Germinal center (tissue), 1 donor: Measurements from ENCODE around the gene HTN1.
"Not testable (repeated sequence)": the region's sequence is repeated elsewhere in the genome, so short reads cannot be mapped to it uniquely, and the experiment has no call there.

Source experiments
- DNase-seq: peaks from one replicate; pipeline ENCODE4 v3.0.0; 2012; ENCODE audit warnings: mixed read lengths, low spot score

The HTN1 gene

DNA sequence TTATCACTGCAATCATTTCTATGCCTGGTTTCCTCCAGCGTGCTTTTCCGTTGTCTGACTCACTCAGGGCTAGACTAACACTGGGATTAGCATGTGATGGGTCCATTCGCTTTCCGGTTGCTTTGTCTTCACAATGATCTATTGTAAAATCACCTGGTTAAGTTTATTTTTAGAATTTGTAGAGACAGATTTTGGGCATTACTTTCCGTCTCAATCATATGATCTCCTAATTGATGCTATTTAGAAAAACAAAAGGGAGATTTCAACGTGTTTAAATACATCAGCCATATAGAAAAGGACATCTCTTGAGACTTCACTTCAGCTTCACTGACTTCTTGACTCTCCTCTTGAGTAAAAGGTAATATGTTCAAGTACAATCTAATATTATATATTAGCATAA lies at the start of gene HTN1:
HTN1 (plus strand) TSS at position 301 of the 400 bp plus-strand sequence. CDS start 2,639 bp downstream, outside the sequence.
- not testable (repeated sequence) for DNase-seq

- DNase-seq = no peak
Observed at GRCh38 chr4:70000711-70001110, 49.5 kb upstream of the HTN1 start.

DNA sequence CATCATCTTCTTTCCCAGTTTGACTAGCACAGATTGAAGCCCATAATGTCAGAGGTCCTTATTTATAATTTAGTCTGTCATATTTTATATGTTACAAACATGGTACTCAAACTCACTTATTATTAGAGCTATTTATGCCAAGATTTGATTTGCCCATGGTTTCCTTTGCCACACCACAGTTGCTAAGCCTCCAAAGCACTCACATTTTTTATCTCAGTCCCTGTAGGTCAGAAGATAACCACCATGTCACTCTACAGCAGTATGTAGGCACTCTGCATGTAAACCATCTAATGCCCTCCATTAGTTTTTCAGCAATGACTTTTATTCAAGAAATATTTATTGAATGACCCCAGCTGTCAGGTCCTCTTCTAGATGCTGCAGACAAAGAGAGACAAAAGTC lies 47.7 kb upstream of the HTN1 start:
- DNase-seq = no peak

DNA sequence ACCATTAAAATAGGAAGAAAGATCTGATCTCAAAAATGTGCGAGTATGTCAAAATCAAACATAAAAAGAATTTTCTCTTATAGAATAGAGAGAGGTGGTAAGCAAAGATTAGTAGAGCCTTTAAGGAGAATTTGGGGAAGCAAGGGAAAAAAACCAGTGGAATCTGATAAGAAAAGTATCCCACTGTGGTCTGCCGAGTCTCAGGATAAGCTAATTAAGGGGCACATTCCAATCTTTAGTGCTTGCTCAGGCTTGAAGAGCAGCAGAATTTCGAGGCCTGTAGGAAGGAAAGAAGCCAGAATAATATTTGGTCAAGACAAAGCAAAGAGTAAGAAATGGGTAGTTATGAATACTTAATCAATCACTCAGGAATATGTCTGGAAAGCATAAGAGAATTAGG lies 41.5 kb upstream of the HTN1 start:
- DNase-seq = no peak

- DNase-seq = not testable (repeated sequence)
Observed at GRCh38 chr4:70019006-70019405, 31.2 kb upstream of the HTN1 start.

DNA sequence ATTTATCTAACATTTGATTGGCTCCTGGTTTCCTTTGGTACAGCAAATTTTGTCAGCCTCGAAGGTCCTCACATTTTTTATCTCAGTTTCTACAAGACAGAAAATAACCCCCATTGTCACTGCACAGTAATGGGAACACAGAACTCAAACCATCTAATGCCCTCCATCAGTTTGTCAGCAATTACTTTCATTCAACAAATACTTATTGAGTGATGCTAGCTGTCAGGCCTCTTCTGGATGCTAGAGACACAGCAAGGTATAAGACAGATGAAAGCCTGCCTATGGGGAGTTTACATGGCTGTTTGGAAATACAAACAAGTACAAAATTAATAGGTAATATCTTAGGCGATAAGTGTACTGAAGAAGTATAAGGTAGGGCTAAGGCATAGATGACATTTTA lies 27.0 kb upstream of the HTN1 start:
- no peak for DNase-seq

DNA sequence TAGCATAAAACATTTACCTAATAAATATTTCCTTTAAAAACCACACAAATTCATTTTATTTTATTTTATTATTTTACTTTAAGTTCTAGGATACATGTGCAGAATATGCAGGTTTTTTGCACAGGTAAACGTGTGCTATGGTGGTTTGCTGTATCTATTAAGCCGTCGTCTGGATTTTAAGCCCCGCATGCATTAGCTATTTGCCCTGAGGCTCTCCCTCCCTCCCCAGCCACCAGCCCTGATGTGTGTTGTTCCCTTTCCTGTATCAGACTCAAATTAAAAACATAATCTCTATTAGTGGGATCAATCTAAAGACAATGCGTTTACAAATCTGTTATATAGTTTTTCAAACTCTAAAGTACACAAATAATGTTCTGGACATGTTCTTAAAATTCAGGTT lies 23.2 kb upstream of the HTN1 start:
- DNase-seq = no peak

DNA sequence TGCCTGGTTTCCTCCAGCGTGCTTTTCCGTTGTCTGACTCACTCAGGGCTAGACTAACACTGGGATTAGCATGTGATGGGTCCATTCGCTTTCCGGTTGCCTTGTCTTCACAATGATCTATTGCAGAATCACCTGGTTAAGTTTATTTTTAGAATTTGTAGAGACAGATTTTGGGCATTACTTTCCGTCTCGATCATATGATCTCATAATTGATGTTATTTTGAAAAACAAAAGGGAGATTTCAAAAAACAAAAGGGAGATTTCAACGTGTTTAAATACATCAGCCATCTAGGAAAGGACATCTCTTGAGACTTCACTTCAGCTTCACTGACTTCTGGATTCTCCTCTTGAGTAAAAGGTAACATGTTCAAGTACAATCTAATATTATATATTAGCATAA lies 22.1 kb upstream of the HTN1 start, which contains the start of gene HTN3:
HTN3 (plus strand) TSS at position 301 of the 400 bp plus-strand sequence. CDS start 2,282 bp downstream, outside the sequence.
- not testable (repeated sequence) for DNase-seq

DNA sequence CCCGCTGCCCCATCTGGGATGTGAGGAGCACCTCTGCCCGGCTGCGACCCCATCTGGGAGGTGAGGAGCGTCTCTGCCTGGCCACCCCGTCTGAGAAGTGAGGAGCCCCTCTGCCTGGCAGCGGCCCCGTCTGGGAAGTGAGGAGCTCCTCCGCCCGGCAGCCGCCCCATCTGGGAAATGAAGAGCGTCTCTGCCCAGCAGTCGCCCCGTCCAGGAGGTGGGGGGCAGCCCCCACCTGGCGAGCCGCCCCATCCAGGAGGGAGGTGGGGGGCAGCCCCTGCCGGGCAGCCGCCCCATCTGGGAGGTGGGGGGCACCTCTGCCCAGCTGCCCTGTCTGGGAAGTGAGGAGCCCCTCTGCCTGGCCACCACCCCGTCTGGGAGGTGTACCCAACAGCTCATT lies 12.7 kb upstream of the HTN1 start:
- DNase-seq = not testable (repeated sequence)

GRCh38 chr4:70039928-70040327 lies 10.3 kb upstream of the HTN1 start:
- not testable (repeated sequence) for DNase-seq

- DNase-seq = no peak
Observed at GRCh38 chr4:70041652-70042286, 8.5 kb upstream of the HTN1 start.

GRCh38 chr4:70056534-70056933 lies 6.3 kb downstream of the HTN1 start:
- DNase-seq = not testable (repeated sequence)

- no peak for DNase-seq
Observed at GRCh38 chr4:70057651-70058050, 7.4 kb downstream of the HTN1 start.

GRCh38 chr4:70059149-70059548 lies 8.9 kb downstream of the HTN1 start:
- DNase-seq = no peak

- no peak for DNase-seq
Observed at GRCh38 chr4:70062000-70062399, 11.8 kb downstream of the HTN1 start.

- no peak for DNase-seq
Observed at GRCh38 chr4:70080205-70080604, 30.0 kb downstream of the HTN1 start.

DNA sequence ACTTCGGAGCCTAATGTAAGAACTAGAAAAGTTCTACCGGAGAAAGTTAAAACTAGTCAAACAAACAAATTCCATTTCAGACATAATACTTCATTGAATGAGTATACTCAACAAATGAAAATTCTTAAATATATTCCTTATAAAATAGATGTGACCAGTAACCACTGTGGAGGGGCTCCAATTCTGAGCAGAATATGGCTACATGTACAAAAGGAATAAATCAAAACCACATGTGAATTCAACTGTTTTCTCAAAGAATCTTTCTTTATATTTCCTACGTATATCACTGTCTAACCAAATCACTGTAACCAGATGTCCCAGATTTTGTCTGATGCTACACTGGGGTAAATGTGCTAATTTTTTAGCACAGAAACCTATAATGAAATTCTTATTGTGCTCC lies 49.0 kb downstream of the HTN1 start:
- DNase-seq = no peak
